SJCRH30 (cell line): Measurements from ENCODE around the gene TCF15. TPM values are rescaled to one million over a fixed set of nuclear protein-coding genes. Genes with fewer than 3 reads are reported as not detected.
"Not testable (repeated sequence)": the region's sequence is repeated elsewhere in the genome, so short reads cannot be mapped to it uniquely, and the experiment has no call there.

Source experiments
- DNase-seq, 2 experiments: peaks; one replicate each; pipeline ENCODE4 v3.0.0-alpha.2; 2015 to 2020
- H3K27ac ChIP-seq: fragments of 250-450 bp; sonication (Bioruptor Pico); 2 replicates; pipeline ENCODE4 v1.5.1; 2020; ENCODE audit warnings: mild to moderate bottlenecking, moderate library complexity
- H3K27me3 ChIP-seq: fragments of 250-450 bp; sonication (Bioruptor Pico); 2 replicates; pipeline ENCODE4 v1.5.1; 2020; ENCODE audit warnings: mild to moderate bottlenecking, moderate library complexity
- H3K36me3 ChIP-seq: fragments of 250-450 bp; sonication (Bioruptor Pico); 2 replicates; pipeline ENCODE4 v1.5.1; 2020; ENCODE audit warnings: mild to moderate bottlenecking, moderate library complexity
- H3K4me1 ChIP-seq: fragments of 250-450 bp; sonication (Bioruptor Pico); 2 replicates; pipeline ENCODE4 v1.5.1; 2020; ENCODE audit warnings: mild to moderate bottlenecking, moderate library complexity
- H3K4me3 ChIP-seq: fragments of 250-450 bp; sonication (Bioruptor Pico); 2 replicates; pipeline ENCODE4 v1.5.1; 2020; ENCODE audit warnings: mild to moderate bottlenecking, moderate library complexity
- H3K9me3 ChIP-seq: fragments of 250-450 bp; sonication (Bioruptor Pico); replicated peaks from 2 replicates; pipeline ENCODE4 v1.5.1; 2020; ENCODE audit warnings: mild to moderate bottlenecking, moderate library complexity
- total RNA-seq: library from RNA; depleted of rRNA; stranded (reverse); fragments of >200 nt; shearing (Covaris generic); gene quantifications from 2 replicates; pipeline ENCODE4 v1.2.3, GENCODE V29; 2014

Gene TCF15
- total RNA-seq, 1 experiment from 2014 or later = not detected

DNA sequence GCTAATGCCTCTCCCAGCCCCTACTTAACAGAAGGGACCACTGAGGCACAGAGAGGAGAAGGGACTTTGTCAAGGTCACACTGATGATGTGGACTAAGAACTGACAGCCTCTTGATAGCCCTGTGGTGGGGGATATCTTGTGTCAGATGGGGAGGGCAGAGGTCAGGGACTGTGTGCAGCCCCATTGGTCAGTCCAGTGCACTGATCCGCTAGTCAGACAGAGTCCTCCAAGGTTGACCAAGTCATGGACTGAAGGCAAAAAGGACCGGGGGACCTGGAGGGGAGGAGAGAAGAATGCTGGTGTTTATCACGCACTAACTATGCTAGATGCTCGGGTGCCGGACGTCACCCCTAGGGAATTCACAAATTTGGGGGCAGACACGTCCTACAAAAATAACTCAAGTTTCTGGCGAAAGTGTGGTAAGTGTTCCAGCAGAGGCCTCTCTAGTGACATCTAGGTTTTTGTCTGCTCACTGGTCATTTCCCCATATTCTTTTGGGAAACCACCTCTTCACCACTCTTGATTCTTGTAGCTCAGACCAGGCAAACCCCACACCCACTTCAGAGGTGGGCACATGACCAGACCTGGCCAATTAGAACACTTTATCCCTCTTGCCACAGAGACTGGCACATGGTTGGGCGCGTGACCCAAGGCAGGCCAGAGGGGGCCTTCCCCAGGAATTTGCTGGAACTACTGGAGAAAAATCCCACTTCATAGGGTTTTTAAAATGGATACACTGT is 21.0 kb downstream of the TCF15 start:
- H3K4me1 ChIP-seq = no peaks in the 10 kb centered on the region
- H3K36me3 ChIP-seq = no peaks in the 10 kb centered on the region
- no peak overlapping the region for H3K27ac ChIP-seq

DNA sequence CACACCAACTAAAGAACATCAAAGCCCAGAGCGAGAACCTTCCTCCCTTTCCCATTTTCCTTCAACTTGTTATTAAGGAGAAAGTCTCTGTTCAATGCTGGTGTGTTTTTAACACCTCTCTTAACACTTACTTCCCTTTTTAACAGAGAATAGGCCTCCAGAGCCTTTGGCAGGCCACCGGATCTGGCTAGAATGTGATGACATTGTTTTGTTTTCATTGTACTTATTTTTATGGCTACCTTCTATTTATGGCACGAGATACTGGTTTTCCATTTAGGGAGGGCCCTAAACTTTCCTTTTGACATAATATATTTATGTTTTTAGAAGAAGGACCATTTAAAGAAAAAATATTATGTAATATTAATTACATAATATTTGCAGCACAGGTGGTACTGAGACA is 21.6 kb downstream of the TCF15 start:
- Histone ChIP-seq H3K27ac (no peak overlapping the region), H3K9me3 (no peaks in the 10 kb centered on the region), H3K36me3 (no peaks in the 10 kb centered on the region), H3K4me3 (no peak overlapping the region), H3K4me1 (no peaks in the 10 kb centered on the region), H3K27me3 (peaks cover under 1% of the 10 kb centered on the region; the same call in 1 of the 2 replicates)
- no peak for DNase-seq

More for the DNA sequence above, 21.0 kb downstream of the TCF15 start:
- peak in 1 of 2 experiments; percentile 17 for DNase-seq
- Histone ChIP-seq H3K4me3 (no peak overlapping the region), H3K27me3 (no peaks in the 10 kb centered on the region), H3K9me3 (no peaks in the 10 kb centered on the region)

DNA sequence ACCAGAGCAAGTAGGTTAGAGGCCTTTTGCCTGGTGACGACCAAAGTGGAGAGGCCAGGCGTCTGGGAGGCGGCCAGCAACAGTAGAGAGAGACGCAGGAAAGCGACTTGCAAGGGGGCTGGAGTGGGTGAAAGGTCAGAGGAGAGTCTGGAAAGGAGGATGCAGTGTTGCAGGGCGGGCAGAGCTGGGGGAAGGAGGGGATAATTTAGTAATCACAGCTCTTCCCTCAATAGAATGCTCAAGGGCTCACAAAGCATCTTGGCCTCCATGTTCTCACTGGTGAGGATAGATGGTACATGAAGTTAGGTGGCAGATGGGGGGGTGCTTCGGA is 25.2 kb downstream of the TCF15 start:
- Histone ChIP-seq H3K27ac (no peak overlapping the region), H3K9me3 (0 out of 2 replicates have a peak, but pooled peaks cover 2% of the 10 kb centered on the region), H3K36me3 (no peaks in the 10 kb centered on the region), H3K27me3 (peaks cover 3% of the 10 kb centered on the region; the same call in 1 of the 2 replicates), H3K4me1 (peaks cover 4% of the 10 kb centered on the region; the same call in 1 of the 2 replicates), H3K4me3 (no peak overlapping the region)
- DNase-seq = no peak

DNA sequence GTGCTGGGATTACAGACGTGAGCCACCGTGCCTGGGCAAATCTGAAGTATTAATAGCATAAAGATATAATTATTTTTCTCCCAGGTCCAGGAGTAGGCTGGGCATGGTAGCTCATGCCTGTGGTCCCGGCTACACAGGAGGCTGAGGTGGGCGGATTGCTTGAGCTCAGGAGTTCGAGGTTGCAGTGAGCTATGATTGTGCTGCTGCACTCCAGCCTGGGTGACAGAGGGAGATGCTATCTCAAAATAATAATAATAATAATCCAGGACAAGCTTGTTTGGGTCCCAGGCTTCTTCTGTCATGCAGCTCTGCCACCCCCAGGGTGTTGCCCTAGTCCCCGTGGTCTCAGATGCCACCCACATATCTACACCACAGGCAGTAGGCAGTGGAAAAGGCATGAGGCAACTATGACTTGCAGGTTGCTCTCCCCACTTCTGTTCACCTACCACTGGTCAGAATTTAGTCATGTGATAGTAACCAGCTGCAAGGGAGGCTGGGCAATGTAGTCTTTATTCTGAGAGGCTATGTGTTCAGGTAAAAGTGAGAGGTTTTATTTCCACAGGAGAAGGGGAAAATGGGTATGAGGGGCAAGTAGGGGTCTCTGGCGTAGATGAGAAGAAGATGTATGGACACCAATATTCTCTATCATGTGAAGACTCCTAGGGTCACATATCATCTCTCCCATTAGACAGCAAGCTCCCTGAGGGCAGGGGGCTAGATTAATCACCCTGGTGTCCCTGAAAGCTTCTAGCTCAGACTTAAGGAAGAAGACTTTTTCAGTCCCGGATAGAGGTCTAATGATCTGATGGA is 25.7 kb downstream of the TCF15 start:
- Histone ChIP-seq H3K27me3 (peaks cover 3% of the 10 kb centered on the region; the same call in 1 of the 2 replicates), H3K27ac (no peak overlapping the region), H3K9me3 (0 out of 2 replicates have a peak, but pooled peaks cover 2% of the 10 kb centered on the region), H3K4me3 (no peak overlapping the region), H3K36me3 (no peaks in the 10 kb centered on the region), H3K4me1 (peaks cover 9% of the 10 kb centered on the region)
- DNase-seq = no peak

DNA sequence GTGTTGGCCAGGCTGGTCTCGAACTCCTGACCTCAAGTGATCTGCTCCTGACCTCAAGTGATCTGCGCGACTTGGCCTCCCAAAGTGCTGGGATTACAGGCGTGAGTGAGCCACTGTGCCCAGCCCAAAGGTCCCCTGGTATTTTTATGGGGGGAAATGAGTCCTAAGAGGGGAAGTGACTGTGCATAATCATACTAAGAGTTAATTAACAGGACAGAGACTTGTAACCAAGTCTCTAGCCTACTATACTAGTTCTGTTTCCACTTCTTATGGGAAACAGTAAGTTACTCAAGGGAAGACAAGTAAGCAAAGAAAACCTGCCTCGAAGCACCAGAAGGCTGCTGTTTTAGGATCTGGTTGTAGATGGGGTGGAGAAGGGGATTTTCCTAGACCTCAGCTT is 27.9 kb downstream of the TCF15 start:
- Histone ChIP-seq H3K36me3 (no peaks in the 10 kb centered on the region), H3K4me1 (peaks cover 10% of the 10 kb centered on the region), H3K4me3 (no peak overlapping the region), H3K27me3 (peaks cover 3% of the 10 kb centered on the region; the same call in 1 of the 2 replicates), H3K9me3 (peaks cover 6% of the 10 kb centered on the region; the same call in 1 of the 2 replicates), H3K27ac (no peak overlapping the region)
- DNase-seq = no peak

DNA sequence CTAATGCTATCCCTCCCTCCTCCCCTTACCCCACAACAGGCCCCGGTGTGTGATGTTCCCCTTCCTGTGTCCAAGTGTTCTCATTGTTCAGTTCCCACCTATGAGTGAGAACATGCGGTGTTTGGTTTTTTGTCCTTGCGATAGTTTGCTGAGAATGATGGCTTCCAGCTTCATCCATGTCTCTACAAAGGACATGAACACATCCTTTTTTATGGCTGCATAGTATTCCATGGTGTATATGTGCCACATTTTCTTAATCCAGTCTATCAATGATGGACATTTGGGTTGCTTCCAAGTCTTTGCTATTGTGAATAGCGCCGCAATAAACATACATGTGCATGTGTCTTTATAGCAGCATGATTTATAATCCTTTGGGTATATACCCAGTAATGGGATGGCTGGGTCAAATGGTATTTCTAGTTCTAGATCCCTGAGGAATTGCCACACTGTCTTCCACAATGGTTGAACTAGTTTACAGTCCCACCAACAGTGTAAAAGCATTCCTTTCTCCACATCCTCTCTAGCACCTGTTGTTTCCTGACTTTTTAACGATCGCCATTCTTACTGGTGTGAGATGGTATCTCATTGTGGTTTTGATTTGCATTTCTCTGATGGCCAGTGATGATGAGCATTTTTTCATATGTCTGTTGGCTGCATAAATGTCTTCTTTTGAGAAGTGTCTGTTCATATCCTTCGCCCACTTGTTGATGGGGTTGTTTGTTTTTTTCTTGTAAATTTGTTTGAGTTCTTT is 31.0 kb downstream of the TCF15 start:
- peaks cover 12% of the 10 kb centered on the region for H3K4me1 ChIP-seq
- peak in 1 of 2 experiments; percentile 33 for DNase-seq
- H3K9me3 ChIP-seq, H3K36me3 ChIP-seq, H3K27ac ChIP-seq, H3K27me3 ChIP-seq, H3K4me3 ChIP-seq: not testable (repeated sequence)

DNA sequence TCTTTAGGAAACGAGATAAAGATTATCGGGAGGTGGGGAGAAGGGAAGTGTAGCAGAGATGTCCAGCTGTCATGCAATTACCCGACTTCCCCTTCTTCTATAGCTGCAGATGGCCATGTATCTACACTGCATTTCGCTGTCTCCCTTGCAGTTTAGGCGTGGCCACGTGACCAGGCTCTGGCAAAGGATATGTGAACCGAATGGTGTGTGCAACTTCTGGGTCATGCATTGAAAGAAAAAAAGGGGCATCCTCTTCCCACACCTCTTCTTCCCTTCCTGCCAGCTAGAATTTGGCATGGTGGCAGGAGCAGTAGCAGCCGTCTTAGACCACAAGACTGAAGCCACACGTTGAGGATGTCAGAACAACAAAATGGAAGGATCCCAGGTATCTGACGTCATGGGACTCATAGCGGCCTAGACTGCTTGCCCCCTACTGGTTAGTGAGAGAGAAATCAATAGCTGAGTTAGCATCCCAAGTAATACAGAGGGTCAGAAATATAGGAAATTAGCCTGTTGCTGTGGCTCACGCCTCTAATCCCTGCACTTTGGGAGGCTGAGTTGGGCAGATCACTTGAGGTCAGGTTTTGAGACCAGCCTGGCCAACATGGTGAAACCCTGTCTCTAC is 32.8 kb downstream of the TCF15 start:
- H3K27ac ChIP-seq = no peak overlapping the region
- peaks cover 6% of the 10 kb centered on the region; the same call in 1 of the 2 replicates for H3K9me3 ChIP-seq
- DNase-seq = peak in 1 of 2 experiments; percentile 49
- no peaks in the 10 kb centered on the region for H3K36me3 ChIP-seq
- H3K27me3 ChIP-seq = no peaks in the 10 kb centered on the region
- H3K4me3 ChIP-seq = no peak overlapping the region
- H3K4me1 ChIP-seq = peaks cover 30% of the 10 kb centered on the region

DNA sequence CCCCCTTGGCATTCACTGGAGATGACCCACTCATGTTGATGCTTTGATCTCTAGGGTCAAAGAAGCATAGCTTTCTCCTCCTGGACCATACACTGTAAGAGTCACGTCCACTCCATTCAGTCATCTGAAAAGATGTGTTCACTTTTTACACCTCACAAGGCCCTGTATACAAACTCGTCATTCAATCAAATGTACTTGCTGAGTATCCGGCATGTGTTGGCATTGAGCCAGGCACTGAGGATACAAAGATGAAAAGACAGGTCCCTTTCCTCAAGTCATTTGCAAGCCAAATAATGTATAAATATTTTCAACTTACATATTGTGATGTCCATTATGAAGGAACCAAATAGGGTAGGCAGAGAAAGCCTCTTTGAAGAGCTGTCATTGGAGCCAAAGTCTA is 34.0 kb downstream of the TCF15 start:
- no peak overlapping the region for H3K4me3 ChIP-seq
- no peaks in the 10 kb centered on the region for H3K36me3 ChIP-seq
- no peaks in the 10 kb centered on the region for H3K27me3 ChIP-seq
- H3K27ac ChIP-seq = no peak overlapping the region
- H3K9me3 ChIP-seq = peaks cover 6% of the 10 kb centered on the region; the same call in 1 of the 2 replicates
- peaks cover 38% of the 10 kb centered on the region for H3K4me1 ChIP-seq
- DNase-seq = no peak

DNA sequence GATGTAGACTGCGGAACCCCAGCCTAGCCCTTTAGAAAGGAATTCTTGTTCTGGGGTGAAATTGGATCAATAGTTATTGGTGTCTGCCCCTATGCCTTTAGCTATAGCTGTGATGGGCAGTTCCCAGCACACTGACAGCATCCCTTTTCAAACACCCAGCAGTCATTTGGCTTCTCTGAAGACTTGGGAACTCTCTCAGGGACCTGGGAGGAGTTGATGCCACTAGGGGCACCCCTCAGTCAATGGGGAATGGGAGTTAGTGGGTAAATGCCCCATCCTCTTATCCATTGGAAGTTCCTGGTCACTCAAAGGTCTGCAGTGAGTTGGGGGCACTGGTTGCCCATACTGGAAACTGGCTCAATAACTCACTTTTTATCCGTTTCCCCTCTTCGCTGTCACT is 34.9 kb downstream of the TCF15 start:
- peaks cover 3% of the 10 kb centered on the region; the same call in 1 of the 2 replicates for H3K9me3 ChIP-seq
- H3K27me3 ChIP-seq = no peaks in the 10 kb centered on the region
- no peak for DNase-seq
- no peak overlapping the region for H3K27ac ChIP-seq
- peaks cover 40% of the 10 kb centered on the region for H3K4me1 ChIP-seq
- H3K4me3 ChIP-seq = no peak overlapping the region
- H3K36me3 ChIP-seq = no peaks in the 10 kb centered on the region

DNA sequence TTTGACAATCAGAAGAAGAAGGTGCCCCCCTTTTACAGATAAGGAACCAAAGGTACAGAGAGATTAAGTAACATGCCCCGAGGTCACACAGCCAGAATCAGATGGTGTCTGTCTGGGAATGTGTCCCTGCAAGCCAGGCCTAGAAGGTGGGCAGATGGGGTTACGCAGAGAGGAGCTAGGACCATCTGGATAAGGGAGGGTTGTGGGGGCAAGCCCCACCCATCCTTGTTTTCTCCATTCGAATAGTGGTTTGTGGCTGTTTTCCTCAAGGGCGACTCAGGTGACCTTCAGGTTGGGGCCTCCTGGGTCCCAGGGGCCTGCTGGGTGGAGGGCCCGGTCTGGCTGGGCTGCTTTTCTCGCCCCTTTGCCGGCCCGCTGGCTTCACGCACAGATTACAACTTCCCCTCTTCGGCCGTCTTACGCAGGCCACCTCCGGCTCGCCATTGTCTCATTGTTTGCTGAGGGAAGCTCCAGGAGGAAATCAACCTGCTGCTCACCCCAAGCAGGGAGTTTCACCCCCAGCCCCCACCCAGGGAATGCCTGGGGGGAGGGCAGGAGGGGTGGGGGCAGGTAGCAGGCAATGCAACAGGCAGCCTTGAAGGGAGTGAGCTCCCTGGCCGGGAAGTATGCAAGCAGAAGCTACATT is 35.7 kb downstream of the TCF15 start:
- Histone ChIP-seq H3K36me3 (no peaks in the 10 kb centered on the region), H3K27me3 (no peaks in the 10 kb centered on the region), H3K4me1 (peaks cover 32% of the 10 kb centered on the region), H3K4me3 (no peak overlapping the region), H3K27ac (no peak overlapping the region), H3K9me3 (peaks cover 3% of the 10 kb centered on the region; the same call in 1 of the 2 replicates)
- no peak for DNase-seq

DNA sequence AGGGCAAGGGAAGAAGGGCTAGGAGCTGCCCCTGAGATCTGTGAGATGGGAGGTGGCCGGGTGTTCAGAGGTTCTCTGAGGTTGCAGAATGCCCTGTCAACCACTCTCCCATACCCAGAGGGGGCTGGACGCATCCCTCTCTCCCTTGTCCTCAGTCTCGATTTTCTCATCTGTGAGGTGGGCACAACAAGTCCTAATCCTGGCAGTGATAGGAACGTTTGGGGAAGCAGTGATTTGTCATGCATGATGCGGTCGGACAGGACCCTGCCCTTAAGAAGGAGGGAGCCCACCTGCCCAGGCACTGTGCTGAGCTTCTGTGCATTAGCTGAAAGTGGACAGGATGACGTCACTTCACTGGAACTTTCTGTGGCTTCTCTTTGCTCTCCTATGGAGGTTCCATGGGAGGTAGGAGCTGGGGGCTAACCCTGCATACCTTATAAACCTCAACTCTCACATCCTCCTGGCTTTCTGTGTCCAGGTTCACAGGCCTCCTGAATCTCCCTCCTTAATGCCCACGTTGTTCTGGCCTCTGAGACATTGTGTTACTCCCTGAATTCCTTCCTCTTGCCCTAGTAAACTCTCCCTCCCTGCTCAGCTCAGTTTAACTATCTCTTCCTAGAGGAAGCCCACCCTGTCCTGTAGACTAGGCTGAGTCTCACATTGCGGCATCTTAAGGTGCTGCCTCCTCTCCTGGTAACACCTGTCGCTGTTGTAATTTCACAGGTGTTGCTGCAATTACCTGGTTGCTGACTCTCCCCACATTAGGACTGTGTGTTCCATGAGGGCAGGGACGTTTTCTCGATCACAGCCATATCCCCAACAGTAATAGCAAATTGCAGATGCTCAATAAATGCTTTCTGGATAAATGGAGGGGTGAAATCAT is 36.5 kb downstream of the TCF15 start:
- peaks cover 5% of the 10 kb centered on the region; the same call in 1 of the 2 replicates for H3K27me3 ChIP-seq
- no peaks in the 10 kb centered on the region for H3K9me3 ChIP-seq
- no peaks in the 10 kb centered on the region for H3K36me3 ChIP-seq
- H3K27ac ChIP-seq = no peak overlapping the region
- H3K4me3 ChIP-seq = no peak overlapping the region
- DNase-seq = no peak
- H3K4me1 ChIP-seq = peaks cover 30% of the 10 kb centered on the region

DNA sequence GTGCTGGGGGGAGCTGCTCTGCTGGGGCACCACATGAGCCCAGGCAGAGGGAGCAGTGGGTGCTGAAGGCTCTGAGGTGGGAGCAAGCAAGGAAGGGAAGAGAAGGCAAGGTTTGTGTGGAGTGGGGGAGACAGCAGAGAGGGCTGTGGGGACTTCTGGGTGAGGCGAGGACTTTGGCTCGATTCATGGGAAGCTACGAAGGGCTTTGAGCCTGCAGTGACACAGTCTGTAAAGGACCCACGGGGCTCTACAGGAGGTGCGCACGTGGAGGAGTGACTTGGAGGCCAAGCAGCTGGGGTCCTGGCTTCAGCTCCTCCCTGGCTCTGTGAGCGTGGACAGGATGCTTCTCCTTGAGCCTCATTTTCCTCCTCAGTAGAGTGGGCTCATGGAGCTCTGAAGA is 37.4 kb downstream of the TCF15 start:
- H3K27me3 ChIP-seq = peaks cover 10% of the 10 kb centered on the region; the same call in 1 of the 2 replicates
- no peak overlapping the region for H3K4me3 ChIP-seq
- no peaks in the 10 kb centered on the region for H3K9me3 ChIP-seq
- no peak overlapping the region for H3K27ac ChIP-seq
- no peak for DNase-seq
- H3K4me1 ChIP-seq = peaks cover 30% of the 10 kb centered on the region
- H3K36me3 ChIP-seq = no peaks in the 10 kb centered on the region
